HG03432 (cell line): Measurements from ENCODE around the gene MUC3A.
"Not testable (repeated sequence)": the region's sequence is repeated elsewhere in the genome, so short reads cannot be mapped to it uniquely, and the experiment has no call there.

ENCODE experiments used
- ATAC-seq: cut with Tn5 transposase; IDR thresholded peaks from one replicate; pipeline ENCODE4 v1.9.1; 2021; ENCODE audit warnings: mild to moderate bottlenecking, moderate library complexity; ENCODE audit not compliant: unreplicated experiment

The MUC3A gene, protein sequence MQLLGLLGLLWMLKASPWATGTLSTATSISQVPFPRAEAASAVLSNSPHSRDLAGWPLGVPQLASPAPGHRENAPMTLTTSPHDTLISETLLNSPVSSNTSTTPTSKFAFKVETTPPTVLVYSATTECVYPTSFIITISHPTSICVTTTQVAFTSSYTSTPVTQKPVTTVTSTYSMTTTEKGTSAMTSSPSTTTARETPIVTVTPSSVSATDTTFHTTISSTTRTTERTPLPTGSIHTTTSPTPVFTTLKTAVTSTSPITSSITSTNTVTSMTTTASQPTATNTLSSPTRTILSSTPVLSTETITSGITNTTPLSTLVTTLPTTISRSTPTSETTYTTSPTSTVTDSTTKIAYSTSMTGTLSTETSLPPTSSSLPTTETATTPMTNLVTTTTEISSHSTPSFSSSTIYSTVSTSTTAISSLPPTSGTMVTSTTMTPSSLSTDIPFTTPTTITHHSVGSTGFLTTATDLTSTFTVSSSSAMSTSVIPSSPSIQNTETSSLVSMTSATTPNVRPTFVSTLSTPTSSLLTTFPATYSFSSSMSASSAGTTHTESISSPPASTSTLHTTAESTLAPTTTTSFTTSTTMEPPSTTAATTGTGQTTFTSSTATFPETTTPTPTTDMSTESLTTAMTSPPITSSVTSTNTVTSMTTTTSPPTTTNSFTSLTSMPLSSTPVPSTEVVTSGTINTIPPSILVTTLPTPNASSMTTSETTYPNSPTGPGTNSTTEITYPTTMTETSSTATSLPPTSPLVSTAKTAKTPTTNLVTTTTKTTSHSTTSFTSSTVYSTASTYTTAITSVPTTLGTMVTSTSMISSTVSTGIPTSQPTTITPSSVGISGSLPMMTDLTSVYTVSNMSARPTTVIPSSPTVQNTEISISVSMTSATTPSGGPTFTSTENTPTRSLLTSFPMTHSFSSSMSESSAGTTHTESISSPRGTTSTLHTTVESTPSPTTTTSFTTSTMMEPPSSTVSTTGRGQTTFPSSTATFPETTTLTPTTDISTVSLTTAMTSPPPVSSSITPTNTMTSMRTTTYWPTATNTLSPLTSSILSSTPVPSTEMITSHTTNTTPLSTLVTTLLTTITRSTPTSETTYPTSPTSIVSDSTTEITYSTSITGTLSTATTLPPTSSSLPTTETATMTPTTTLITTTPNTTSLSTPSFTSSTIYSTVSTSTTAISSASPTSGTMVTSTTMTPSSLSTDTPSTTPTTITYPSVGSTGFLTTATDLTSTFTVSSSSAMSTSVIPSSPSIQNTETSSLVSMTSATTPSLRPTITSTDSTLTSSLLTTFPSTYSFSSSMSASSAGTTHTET (N-terminal part only)

DNA sequence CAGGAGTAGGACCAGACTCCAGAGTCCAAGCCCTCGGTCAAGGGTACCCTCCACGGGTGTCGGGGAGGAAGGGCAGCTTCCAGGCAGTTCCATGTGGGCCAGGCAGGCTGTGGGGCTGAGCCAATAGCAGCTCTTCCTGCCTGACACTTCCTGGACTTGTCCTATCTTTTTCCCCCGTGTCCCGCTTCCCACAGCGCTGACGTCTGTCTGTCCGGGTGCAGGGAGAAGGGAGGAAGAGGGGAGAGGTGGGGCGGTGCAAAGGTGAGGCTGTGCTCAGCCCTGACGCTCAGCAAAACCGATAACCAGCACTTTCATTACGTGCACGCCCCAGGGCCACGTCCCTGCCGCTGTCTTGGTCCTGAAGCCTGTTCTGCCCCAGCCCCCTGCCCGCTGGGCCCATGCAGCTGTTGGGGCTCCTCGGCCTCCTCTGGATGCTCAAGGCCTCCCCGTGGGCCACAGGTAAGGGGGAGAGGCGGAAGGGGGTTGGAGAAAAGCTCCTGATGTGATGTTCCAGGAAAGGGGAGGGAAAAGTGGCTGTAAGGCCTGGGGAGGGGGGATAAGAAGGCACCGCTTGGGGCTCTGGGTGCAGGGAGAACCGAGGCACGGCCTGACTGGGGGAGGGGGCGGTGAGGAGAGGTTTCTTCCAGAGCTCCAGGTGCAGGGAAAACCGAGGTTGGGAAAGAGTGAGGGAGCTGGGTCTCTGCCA, at the start of gene MUC3A:
TSS of gene MUC3A (plus strand) at position 308 of the 706 bp plus-strand sequence. CDS start at position 399, 91 bp downstream.
- ATAC-seq: no peak

DNA sequence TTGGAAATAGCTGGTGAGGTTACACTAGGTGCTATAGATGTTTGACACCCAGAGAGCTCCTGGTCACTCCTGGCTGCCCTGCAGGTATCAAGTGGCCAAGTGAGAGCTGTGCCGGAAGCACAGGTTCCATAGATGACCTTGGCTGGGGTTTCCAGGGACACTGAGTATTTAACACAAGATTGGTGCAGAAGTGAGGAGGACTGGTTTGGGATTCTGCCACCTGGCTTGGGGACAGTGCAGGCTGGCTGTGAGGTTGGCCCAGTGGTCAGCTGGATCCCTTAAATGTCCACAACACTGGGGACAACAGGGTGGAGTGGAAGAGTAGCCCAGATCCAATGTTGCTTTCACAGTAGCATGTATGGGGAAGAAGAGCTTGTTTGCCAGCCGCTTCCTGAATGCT, 48.4 kb upstream of the MUC3A start:
- ATAC-seq: no peak

DNA sequence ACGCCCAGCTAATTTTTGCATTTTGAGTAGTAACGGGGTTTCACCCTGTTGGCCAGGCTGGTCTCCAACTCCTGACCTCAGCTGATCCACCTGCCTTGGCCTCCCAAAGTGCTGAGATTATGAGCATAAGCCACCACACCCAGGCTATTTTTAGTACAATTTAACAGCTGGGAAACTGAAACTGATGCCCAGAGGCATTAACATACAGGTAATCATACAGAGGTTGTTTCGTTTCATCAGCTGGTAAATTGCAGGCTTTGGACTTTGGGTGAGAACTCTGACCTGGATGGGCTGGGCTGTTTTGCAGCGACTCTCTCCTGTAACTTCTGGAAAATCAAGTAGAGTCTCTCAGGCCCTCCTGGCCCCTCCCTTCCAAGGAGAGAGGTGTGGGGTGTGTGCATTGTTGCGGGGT, 47.4 kb upstream of the MUC3A start:
- no peak for ATAC-seq

DNA sequence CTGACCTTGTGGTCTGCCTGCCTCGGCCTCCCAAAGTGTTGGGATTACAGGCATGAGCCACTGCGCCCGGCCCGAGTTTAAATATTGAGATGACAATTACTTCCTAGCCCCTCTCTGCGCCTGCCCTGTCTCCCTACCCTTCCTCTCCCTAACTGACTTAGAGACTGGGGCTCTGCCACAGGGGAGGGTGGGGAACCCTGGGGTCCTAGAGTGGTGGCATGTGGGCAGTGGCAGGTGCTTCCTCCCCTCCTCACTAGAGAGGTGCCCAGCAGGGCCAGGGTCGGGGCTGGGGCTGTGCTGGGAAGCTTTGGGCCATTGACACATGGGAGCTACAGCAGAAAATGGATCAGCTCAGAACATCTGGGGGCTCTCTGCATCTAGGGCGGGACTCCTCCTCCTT, 46.7 kb upstream of the MUC3A start:
- ATAC-seq: no peak

DNA sequence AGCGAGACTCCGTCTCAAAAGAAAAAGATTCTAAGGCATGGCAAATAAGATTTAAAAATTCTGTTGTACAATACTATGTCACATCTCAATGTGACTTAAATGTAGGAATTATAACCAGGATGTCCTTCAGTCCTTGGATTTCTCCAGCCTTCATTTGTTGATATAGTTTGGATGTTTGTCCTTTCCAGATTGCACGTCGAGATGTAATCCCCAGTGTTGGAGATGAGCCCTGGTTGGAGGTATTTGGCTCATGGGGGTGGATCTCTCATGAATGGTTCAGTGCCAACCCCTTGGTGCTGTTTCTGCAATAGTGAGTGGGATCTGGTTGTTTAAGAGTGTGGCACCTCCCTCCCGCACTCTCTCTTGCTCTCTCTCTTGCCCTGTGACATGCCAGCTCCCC, 40.8 kb upstream of the MUC3A start:
- ATAC-seq: no peak

DNA sequence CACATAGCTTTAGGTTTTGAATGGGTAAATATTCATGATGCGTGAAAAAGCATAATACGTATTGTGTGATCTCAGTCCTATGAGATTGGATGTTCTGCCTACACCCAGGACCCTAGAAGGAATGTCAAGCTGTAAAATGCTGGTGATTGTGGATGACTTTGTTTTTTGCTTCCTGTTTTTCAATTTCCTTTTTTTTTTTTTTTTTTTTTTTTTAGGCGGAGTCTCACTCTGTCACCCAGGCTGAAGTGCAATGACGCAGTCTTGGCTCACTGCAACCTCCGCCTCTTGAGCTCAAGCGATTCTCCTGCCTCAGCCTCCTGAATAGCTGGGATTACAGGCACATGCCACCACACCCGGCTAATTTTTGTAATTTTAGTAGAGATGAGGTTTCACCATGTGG, 38.9 kb upstream of the MUC3A start:
- not testable (repeated sequence) for ATAC-seq

DNA sequence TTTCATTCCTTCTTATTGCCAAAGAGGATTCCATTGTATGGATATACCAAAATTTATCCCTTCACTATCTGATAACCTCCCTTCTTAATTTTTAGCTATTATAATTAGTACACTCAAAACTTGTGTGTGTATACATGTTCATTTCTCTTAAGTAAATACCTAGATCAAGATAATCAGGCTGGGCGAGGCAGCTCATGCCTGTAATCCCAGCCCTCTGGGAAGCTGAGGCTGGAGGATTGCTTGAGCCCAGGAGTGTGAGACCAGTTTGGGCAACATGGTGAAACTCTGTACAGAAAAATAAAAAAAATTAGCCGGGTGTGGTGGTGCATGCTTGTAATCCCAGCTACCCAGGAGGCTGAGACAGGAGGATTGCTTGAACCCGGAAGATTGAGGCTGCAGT, 37.9 kb upstream of the MUC3A start:
- no peak for ATAC-seq

DNA sequence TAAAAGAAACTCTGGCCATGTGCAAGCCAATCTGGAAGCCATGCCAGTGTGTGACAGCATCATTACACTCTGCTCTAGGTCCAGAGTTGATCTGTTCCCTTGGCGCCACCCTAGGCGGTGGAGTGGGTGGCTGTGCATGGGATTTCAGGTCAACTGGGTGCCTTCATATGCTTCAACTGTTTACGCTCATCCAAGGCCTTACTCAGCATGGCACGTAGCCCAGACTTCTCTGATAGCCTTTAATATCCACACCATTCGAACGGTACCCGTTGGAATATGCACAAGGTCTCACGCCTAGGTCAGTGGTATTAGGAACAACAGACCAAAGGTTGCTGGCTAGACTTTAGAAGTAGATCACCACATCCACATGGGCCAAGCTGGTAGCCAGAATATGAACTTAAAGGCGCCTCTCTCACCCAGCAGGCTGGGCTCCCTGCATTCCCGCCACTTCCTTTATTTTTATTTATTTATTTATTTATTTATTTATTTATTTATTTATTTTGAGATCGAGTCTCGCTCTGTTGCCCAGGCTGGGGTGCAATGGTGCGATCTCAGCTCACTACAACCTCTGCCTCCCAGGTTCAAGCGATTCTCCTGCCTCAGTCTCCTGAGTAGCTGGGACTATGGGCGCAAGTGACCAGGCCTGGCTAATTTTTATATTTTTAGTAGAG, 35.0 kb upstream of the MUC3A start:
- no peak for ATAC-seq

DNA sequence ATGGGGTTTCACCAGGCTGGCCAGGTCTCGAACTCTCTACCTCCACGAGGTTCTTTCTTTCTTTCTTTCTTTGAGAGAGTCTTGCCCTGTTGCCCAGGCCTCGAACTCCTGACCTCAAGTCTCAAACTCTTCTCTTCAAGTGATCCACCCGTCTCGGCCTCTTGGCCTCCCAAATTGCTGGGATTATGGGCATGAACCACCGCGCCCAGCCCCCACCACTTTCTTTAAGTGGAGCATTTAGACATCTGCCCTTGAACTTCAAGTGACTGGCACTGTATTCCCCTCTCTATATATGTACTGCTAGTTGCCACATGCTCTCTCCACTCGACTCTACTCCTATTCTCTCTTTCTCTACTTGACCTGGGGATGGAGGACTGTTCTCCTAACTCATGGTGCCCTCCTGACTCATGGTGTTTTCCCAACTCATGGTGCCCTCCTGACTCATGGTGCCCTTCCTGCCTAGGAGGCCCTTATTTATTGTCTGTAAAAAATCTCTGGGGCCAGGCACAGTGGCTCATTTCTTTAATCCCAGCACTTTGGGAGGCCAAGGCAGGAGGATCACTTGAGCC, 34.4 kb upstream of the MUC3A start:
- no peak for ATAC-seq

DNA sequence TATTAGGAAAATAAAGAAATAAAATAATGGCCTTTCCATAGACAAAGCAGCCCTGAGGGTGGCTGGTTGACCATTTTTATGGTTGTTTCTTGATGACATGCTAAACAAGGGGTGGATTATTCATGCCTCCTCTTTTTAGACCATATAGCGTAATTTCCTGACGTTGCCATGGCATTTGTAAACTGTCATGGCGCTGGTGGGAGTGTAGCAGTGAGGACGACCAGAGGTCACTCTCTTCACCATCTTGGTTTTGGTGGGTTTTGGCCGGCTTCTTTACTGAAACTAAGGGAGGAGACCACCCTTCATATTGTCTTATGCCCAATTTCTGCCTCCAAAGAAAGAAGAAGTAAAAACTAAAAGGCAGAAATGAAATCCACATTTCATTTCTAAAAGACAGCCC, 30.0 kb upstream of the MUC3A start:
- not testable (repeated sequence) for ATAC-seq

DNA sequence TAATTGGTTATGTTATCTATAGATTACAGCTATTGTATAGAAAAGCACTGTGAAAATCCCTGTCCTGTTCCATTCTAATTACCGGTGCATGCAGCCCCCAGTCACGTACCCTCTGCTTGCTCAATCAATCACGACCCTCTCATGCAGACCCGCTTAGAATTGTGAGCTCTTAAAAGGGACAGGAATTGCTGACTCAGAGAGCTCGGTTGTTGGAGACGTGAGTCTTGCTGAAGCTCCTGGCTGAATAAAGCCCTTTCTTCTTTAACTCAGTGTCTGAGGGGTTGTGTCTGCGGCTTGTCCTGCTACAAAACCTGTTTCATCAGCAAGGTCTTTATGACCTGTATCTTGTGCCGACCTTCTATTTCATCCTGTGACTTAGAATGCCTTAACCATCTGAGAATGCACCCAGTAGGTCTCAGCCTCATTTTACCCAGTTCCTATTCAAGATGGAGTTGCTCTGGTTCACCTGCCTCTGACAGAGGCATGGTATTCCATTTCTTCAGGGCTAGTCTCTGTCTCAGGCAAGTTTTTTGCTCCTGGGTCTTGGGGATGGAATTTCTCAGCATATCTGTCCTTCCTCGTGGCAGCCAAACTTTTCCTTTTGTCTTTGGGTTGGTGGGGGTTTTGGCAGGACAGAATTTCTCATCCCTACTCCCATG, 29.4 kb upstream of the MUC3A start:
- ATAC-seq: not testable (repeated sequence)

DNA sequence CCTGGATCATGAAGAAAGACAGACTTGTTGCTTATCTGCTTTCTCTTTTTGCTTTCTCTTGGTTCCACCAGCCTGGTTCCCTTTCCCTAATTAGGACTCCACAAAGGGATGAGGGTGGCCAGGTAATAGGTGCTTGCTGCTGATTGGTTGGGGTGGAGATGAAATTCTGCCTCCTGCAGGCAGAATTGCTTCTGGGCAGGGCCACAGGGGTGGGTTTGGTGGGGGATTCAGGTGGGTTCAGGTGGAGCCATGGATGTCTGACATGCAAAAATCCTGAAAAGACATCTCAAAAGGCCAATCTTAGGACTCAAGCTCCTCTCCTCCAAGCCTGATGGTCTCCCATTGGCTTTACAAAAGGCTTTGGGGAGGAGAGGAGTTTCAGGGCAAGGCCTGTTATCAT, 28.3 kb upstream of the MUC3A start:
- ATAC-seq: no peak

DNA sequence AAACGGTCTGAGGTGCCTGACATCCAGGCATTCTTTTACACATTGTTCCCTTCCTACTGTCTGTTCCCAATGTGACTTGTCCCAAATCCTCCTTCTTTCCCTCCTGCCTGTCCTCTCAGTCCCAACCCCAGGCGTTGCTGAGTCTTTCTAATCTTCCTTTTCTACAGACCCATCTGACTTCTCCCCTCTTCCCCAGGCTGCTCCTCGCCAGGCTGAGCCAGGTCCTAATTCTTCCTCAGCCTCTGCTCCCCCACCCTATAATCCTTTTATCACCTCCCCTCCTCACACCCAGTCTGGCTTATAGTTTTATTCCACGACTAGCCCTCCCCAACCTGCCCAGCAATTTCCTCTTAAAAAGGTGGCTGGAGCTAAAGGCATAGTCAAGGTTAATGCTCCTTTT, 25.7 kb upstream of the MUC3A start:
- ATAC-seq: not testable (repeated sequence)

DNA sequence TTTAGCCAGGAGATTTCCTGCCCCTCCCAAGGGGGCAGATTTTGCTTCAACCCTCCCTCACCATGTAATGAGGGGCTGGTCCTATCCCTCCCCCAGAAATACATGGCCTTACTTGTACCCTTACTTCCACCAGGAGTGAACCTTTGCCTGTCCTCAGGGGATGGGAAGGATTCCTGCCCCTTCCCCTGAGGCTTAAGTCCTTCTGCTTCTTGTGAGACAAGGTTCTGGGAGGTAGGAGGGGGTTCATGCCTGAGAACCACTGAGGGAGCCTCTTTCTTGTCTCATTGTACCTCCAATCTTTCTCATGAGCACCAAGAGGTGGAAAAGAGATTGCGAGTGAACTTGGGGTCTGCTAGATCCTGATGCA, 19.5 kb upstream of the MUC3A start:
- ATAC-seq: no peak

DNA sequence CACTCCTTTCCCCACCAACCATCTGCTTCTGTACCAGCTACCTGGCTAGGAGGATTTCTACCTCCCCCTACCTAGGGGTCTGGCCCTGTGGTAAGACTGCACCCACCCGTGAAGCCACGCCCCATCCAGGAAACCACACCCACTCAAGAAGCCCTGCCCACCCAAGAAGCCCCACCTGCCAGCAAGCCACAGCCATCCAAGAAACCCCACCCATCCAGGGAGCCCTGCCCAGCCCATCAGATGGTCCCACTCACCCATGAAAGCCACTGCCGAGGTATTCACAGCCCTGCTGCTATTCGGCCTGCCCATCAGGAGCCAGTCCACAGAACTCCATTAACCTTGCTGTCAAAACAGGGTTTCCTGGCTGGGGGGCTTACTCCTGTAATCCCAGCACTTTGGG, 15.6 kb upstream of the MUC3A start:
- ATAC-seq: no peak

DNA sequence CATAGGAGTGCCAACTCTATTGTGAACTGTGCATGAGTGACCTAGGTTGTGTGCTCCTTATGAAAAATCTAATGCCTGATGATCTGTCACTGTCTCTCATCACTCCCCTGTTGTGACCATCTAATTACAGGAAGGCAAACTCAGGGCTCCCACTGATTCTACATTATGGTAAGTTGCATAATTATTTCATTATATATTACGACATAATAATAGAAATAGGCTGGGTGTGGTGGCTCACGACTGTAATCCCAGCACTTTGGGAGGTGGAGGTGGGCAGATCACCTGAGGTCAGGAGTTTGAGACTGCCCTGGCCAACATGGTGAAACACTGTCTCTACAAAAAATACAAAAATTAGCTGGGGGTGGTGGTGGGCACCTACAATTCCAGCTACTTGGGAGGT, 14.0 kb upstream of the MUC3A start:
- not testable (repeated sequence) for ATAC-seq

DNA sequence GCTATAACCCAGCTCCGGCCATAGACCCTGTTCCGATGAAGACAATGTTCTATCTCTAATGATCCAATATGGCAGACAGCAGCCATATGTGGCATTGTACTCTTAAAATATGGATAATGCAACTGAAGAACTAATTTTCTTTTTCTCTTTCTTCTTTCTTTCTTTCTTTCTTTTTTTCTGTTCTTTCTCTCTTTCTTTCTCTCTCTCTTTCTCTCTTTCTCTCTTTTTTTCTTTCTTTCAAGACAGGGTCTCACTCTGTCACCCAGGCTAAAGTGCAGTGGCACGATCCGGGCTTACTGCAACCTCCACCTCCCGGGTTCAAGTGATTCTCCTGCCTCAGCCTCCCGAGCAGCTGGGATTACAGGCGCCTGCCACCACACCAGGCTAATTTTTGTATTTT, 13.2 kb upstream of the MUC3A start:
- not testable (repeated sequence) for ATAC-seq

DNA sequence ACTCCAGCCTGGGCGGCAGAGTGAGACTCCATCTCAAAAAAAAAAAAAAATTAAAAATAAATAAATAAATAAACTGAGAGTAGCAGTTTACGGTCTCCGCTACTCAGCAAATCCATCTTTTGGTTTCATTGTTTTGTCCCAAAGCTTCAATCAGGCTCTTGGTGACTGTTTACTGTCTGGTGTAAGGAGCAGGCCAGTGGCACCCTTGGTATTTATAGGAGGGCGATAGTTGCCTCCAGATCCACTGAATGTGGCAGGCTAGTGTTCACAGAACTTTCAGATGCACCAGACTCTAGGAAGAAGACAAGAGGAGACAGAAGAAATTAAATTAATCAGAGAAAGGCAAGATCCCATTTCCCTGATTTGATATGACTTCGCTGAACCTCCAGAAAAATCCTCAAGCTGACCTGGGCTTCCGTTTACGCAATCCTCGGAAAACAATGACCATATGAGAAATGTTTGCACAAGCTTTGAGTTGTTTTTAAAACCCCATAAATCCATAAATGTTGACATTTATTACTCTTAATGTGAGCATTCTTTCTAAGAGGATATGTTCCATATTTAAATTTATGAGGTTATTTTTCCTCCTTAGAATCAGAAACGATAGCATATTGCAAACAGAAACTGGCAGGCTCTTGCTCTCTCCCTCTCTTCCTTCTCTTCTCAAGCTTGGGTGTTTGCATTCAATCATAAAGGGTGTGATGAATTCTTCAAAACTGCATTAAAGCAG, 7.1 kb upstream of the MUC3A start:
- ATAC-seq: no peak
